Effector CD4-positive, alpha-beta T cell (primary cell): ENCODE data around the gene CNTNAP3. TPM values are rescaled to one million over a fixed set of nuclear protein-coding genes. Genes with fewer than 3 reads are reported as not detected.
"Not testable (repeated sequence)": the region's sequence is repeated elsewhere in the genome, so short reads cannot be mapped to it uniquely, and the experiment has no call there.

Experiments used
- DNase-seq: peaks from one replicate; pipeline ENCODE4 v3.0.0-alpha.2; 2020
- total RNA-seq: gene quantifications from one replicate; lab custom pipeline; 2026; lab: John Stamatoyannopoulos, UW

Gene CNTNAP3
- not detected for total RNA-seq

DNA sequence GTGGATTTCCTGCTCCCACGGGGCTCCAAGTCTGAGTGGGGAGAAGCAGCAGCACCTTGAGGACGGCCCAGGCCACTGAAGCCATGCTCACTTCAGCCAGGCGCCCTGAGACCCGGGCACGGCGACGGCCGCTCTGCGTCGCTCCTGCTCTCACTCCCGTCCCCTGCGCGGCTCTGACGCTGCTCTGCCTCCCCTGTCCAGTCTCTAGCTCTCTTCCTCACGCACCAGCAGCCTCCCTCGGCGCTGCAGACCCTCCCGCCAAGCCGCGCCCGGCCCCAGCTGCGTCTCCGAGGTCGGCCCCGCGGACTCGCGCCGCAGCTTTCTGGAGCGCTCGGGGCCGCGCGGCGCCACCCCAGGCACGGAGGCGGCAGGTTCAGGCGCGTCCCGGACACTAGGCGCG is at the start of gene CNTNAP3:
Gene CNTNAP3 (minus strand): TSS at position 188 of the 400 bp plus-strand sequence. CDS start 103 bp downstream, at position 85.
- not testable (repeated sequence) for DNase-seq

DNA sequence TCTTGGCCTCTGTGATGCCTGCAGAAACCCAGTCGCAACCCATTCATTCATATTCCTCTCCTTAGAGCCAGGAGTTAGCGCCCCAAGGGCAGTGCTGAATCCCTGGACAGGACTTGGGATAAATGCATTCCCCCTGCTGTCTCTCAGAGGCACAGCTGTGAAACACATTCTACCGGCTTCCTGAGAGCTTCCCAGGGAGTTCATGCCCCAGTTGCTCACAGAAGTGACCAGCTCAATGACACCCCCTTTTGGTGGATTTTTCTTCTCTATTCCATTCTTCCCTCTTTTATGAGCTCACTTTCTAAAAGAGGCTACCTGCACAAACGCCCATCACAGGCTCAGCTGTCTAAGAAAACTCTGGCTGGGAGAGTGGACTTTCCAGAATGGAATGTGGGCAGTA is 8.0 kb downstream of the CNTNAP3 start:
- not testable (repeated sequence) for DNase-seq

DNA sequence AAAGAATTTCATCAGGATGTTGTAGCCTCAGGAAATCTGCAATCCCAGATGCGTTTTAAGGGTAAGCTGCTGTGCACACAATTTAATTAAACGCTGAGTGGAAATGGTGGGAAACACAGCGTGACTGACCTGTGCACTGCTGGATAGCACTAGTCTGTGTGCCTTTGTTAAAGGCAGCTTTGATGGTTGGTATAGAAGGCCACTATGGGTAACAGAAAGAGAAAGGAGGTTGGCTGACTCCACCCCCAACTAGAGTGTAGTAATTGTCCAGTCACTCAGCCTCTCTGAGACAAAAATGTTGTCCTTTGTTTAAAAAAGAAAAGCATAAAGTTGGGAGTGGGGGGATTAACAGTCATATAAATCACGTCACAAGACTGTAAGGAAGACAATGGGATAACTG is 45.5 kb downstream of the CNTNAP3 start:
- DNase-seq = not testable (repeated sequence)

DNA sequence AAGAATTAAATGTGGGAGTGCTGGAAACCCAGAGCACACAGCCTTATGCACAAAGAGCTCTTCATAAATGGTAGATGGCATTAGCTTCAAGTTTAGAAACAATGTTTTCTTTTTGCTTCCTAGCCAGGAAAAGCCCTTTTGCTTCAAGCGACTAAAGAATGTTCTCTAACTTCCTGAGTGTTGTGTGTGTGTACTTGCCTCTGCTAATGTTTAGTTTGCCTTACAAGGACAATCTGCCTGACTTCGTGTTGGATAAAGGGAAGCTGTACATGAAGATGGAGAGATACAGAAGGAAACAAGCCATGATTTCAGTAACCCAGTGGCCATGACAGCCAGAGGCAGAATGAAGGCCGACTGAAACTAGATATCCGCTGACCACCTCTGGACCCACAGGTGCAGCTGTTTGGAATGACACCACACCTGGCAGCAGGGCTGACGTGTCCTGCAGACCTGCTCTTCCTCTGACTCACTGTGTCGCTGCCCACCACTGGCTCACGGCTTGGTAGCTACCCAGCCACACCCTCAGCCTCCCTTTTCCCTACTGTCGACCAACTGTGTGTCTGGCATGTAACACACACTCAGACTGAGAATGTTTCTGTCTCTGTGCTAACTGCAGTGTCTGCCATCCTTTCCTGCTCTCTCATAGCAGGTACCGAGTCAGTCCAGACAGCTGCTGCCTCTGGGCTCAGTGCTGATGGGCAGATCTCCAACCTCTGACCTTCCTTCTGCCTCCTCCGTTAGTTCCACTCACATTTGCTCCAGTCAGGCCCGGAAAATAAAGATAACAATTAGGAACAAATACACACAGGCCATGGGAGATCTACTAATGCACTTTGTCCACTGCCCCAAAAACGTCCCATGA is 55.6 kb downstream of the CNTNAP3 start:
- DNase-seq = not testable (repeated sequence)

DNA sequence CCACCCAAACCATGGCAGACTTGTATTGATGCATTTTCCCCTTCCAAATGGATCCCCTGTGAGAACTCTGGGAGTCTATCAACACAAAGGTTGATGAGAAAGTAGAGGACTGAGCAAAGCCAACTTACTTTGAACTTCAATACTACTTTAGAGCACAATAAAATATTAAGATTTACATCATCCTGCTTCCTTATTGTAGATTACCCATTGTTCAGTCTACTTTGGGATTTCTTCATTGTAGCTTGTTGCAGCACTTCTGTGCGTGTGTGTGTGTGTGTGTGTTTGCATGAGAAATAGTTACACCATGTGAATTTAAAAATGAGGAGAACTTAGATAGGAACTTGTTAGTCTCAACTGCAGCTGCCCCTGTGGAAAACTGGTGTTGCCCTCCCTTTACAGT is 72.0 kb downstream of the CNTNAP3 start:
- DNase-seq = not testable (repeated sequence)

DNA sequence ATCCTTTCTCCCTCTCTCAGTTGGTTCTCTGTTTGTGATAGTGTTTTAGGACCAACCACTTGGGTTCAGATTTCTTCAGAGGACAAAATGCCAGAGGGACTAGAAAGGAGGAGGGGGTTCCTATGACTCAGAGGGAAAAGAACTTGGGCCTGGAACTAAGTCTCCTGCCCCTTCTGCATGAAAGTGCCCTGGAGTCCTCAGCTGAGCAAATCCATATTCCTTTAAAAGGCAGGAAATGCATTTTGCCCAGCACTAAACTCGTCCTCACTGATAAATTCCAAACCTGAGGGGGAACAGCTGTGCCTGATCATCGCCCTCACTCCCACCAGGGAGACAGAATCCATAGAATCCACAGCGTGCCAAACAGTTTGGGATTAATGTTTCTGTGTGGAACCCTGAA is 78.2 kb downstream of the CNTNAP3 start:
- not testable (repeated sequence) for DNase-seq

DNA sequence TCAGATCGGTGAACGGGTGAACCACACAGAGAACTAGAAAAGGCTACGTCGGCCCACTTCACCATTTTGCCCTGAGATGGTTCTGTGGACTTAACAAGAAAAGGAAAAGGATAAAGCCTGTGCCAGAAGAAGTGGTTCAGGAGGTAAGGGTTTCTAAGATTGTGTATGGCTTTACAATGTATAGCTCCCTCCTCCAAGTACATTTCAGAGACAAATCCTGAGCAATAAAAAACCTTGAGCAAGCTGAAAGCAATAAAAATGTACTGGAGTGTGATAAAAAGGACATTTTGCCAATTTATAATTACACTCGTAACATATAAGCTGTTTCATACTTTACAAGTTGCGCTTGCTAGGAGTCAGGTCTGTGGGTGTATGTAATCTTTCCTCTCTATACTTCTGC is 81.3 kb downstream of the CNTNAP3 start:
- DNase-seq = not testable (repeated sequence)

DNA sequence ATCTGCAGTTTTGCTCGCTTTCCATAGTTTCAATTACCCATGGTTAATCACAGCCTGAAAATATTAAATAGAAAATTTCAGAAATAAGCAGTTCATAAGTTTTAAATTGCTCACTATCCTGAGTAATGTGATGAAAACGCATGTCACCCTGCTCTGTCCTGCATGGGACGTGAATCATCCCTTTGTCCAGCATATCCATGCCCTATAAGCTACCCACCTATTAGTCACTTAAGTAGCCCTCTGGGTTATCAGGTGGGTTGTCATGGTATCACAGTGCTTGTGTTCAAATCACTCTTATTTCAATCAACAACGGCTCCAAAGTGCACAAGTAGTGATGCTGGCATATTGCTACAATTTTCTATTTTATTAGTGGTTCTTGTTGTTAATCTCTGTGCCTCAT is 82.1 kb downstream of the CNTNAP3 start:
- DNase-seq = not testable (repeated sequence)

DNA sequence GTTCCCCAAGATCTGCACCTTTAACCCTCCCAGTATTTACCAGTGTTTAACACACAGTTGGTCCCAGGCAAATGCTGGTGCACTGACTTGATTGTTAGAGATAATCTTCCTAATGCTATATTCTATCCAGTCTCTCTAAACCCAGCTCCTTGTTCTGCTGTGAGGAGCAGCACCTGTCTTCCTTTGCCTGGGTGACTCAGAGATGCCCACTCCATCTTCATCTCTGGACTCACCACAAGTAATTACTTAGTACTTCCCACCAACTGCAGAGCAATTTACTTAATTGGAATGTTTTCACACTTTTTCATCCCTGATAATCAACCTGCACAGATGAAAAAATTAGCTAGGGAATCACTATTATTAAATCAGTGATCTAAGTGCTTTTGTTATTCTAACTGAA is 87.6 kb downstream of the CNTNAP3 start:
- DNase-seq = not testable (repeated sequence)

DNA sequence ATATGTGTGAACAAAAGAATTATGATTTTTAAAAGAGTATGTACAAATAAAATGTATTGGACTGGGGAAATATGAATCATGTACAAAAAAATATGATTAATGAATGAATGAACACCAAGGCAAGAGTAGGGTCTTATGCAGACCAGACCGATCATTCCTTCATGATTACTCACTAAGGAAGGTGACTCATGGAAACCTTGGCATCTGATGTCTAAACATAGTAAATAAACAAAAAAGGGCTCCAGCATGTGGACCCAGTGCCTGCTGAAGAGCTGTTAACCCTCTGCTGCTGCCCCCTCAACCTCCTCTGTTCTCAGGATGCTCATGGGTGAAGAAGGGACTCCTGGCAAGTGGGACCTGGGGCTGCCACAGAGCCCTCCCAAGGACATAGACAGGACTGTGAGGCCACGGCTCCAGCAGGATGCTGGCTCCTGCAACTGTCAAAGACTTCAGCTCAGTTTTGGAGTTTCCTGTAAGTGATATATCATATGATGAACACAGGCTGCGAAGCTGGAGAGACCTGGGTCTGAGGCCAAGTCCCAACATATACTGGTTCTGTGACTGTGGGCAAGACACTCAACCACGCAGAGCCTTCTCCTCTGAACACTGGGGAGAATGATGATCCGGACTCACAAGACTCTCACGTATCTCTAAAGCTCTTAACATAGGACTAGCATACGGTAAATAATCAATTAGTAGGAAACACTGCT is 89.8 kb downstream of the CNTNAP3 start:
- not testable (repeated sequence) for DNase-seq

DNA sequence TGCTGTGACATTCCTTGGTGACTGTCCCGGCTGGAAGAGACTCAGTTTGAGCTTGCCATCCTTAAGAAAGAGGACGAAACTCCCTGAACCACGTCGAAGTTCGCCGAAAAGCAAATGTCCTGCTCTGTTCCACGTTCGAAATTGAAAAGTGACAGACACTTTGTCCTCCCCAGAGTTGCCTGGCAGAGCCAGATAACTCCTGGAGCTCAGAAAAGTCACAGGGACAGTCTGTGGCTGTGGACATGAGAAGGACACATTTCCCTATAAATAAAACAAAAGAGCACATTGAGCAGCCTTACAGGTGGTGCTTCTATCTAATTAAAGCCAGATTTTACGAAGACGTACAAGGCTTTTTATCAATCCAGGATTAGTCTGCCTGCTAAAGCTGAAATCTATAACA is 116.6 kb downstream of the CNTNAP3 start:
- not testable (repeated sequence) for DNase-seq

DNA sequence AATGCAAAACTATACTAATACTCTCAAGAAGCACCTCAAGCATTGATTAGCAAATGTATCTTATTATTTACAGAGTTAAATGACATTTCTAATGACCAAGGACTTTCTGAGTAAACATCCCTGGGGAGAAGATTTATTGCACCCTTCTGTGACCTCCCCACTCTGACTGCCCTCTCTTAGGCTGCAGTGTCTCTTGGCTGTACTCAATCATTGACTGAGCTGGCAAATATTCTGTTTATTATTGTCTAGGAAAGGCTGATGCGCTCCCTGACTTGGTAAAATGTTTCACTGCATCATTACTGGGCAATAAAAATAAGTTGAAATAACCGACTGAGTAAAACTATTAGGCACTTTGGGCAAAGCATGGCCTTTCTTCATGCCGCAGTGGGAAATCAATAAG is 130.3 kb downstream of the CNTNAP3 start:
- DNase-seq = not testable (repeated sequence)

DNA sequence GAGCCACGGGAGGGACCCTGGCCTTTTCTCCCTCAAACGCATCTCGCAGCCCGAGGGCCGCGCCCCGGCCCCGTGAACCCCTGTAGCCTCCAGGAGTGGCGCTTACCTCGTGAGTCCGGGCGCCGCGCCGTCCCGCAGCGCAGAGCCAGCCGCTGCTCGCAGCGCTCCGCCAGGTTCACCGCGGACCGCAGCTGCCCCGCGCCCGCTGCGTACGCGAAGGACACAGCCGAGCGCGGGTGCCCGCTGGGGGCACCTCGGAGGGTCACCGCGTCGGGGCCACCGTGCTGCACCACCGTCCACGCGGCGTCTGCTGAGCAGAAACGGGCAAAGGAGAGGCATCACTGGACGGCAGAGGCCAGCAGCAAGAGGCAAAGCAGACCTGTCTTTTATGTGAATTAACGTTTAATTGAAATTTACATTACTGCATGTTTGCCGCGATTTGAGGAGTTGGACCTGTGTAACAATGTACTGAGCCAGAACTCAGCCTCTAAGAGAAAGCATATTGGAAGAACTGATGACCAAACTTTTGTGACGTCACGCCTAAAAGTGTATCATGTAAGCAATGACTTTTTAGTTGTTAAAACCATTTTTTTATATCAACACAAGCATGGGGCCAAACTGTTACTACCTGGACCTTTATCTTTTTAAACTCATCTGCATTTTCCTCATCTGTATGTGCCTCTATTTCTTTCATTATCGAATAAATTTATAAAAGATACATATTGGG is 155.0 kb downstream of the CNTNAP3 start:
- DNase-seq = not testable (repeated sequence)

DNA sequence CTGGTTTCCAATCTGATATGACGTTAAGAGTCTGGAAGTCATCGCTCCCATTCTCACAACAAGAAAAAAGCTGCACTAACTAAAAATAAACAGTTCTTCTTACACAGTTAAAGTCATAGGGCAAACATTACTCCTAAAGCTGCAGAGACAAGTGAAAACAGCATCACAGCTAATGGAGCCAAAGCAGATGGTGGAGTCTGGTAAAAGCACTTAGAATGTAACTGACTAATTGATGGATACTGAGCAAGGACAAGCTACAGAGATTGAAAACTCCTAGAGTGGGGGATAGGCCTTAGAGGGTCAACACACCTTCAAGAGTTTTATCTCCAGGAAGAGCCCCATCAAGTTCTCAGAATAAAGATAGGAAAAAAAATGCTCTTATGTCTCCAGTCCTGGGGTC is 166.6 kb downstream of the CNTNAP3 start:
- not testable (repeated sequence) for DNase-seq

DNA sequence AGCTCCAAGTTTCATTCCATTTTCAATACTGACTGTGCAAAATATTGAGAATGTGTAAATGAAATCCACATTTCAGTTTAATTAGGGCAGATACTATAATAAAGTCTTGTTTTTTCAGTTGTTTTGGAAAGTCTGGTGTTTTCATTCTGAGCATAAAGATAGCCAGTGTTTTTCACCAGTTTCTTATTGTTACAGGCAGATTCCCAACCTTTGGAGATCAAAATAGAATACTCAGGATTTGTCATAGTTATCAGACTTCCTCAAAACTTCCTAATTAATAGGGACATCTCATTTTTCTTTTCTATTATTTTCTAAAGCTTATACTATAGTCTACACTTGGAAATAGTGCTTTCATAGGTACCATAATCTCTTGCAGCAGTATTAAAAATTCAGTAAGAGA is 176.2 kb downstream of the CNTNAP3 start:
- DNase-seq = not testable (repeated sequence)

DNA sequence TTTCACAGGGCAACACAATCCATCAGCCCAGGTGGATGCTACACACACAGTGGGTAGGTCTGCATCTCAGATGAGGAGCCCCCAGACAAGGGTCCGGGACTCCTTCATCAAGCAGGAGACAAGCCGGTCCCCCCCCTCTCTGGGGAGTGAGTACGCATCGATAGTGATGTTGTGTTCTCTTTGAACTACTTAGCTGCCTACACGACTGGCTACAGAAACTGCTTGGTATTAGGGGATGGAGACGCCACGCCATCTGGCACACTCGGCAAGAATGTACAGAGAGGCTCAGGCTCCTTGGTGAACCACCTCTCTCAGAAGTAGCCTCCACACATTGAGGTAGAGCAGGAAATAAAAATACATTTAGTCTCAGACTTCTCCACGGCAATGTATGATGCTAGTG is 179.8 kb downstream of the CNTNAP3 start:
- no peak for DNase-seq

DNA sequence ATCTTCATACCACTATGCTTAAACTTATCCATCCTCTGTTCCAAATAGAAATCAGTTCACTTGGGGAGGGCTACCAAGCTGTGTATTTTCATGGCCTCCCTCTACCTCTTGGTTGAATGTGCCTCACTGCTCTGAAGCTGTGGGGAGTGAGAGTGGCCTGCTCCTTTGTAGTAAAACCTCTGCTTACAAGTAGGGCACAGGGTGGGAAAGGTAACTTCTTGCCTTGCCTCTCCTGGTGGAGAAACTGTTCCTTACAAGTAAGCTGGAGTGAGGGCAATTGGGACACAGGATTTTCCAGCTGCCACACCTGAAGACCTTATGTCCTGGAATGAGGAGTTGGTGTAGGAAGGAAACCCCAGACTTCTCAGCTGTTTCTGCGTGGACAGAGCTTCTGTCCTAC is 190.8 kb downstream of the CNTNAP3 start:
- DNase-seq = not testable (repeated sequence)

DNA sequence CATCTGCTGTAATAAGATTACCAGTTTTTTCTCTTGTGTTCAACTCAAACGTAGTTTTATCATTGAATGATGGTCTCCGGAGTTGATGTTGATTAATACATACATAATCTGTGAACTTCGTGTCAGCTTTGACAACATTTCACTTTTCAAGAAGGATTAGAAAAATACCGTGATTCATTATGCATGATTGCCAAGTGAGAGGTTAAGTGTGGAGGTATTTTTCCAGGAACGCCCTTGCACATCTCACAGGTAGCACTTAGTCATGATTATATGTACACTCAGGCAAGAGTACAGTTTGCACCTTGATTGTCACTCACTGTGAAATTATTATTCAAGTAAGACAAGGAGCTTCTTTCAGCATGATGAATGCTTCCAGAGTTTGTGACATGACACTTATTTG is 202.7 kb downstream of the CNTNAP3 start:
- DNase-seq = not testable (repeated sequence)

DNA sequence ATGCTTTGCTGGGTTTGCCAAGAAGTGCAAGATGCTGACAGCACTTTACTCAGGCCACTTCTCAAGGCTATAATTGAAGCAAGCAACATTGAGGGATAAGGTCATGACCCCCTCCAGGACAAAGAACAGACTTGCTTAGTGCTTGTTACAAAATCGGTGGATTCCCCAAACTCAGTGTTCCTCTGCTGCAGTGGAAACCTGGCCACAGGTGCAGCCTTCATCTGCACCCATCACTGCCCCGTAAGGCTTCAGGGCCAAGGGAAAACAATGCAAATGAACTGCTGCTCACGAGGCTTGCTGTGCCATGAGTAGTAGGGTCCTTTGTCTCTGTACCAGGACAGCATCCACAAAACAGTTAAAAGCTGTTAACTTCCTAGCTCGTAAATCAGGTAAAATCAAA is 205.4 kb downstream of the CNTNAP3 start:
- not testable (repeated sequence) for DNase-seq

DNA sequence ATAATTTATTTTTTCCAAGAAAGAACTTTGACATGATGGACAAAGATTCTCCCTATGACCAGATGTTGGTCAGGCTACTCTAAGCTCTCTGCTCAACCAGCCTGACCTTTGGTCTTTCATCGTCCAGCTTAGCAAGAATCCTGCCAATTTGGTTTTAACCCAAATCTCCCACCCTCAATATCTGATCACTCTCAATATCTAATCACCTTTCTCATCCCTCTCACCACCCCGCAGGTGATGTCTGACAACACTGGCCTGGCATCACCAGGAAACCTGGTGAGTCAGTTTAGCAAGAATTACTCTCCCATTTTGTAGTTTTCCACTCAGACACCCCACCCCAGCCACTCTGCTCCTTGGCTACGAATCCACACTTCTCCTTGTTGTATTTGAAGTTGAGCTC is 207.9 kb downstream of the CNTNAP3 start:
- not testable (repeated sequence) for DNase-seq

DNA sequence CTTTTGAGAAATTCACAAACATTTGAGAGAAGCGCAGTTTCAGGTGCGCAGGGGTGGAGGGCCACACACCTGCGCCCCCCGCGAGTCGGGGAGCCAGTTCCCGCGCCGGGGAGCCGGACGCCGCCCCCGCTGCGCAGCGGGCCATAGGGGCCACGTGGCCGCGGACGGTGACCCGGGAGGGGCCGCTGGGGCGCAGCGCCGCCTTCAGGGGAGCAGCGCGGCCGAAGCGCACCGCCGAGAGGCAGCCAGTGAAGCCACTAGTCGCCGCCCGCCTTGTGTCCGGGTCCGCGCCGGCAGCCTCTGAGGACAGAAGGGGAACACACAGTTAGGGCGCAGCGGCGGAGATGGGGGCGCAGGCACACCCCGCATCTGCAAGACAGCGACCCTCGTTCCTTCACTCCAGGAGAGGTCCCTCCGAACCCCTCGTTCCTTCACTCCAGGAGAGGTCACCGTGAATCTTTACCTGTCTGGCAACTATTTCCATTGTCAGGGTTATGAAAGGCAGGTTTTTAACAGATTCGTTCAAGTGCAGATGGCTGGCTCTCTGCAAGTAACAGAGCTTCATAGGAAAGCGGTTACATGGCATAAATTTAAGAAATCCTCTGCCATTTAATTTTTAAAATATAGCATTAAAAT is 209.2 kb downstream of the CNTNAP3 start:
- not testable (repeated sequence) for DNase-seq

DNA sequence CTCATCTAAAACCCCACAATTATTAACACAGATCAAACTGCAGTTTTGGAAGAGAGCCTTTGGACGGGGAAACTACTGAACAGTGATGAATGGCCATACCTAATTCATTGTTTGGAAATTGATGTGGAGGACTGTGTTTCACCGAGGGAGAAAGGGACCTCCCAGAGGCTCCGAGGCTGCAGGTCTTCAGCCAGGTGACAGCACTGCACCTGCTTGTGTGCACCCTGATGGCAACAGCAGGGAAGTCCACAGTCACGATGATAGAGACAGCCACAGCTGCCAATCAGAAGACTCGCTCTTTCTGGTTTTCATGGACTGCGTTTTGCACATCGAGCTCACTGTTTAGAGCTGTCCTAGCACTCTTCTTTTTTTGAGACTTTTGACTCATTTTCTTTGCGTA is 214.4 kb downstream of the CNTNAP3 start:
- DNase-seq = not testable (repeated sequence)

DNA sequence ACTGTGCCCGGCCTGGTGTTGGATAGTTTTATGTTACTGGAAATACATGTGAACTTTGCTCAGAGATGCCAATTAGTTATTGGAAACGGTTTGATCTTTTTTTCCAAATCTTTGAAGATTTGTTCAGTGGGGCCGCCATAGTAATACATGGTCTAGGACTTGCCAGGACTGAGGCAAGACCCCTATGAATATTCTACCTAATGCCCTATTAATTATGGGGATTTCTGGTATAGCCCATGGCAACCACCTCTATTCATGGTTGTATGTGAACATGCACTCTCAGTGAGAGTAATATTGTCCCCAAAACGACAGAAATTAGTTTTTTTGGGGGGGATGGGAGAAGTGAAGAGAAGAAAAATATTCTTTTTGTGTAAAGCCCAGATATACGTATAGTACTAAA is 220.3 kb downstream of the CNTNAP3 start:
- DNase-seq = not testable (repeated sequence)
